Keratinocyte (primary cell): ENCODE data around the gene ALOXE3. TPM values are rescaled to one million over a fixed set of nuclear protein-coding genes. Genes with fewer than 3 reads are reported as not detected.

Experiments used
- DNase-seq: peaks from one replicate; pipeline ENCODE4 v3.0.0-alpha.2; 2011; ENCODE audit warnings: low read depth, missing footprints, low spot score
- FAIRE-seq: peaks from 2 replicates; lab custom pipeline; 2011; peaks lifted over from hg19 to GRCh38; lab: Jason Lieb, UNC
- H2AFZ ChIP-seq: 2 replicates; pipeline ENCODE4 v1.6.0; 2012; ENCODE audit warnings: low read length, control low read depth, inconsistent platforms; ENCODE audit not compliant: control insufficient read depth
- H3K27ac ChIP-seq: 2 replicates; pipeline ENCODE4 v1.5.1; 2011; ENCODE audit warnings: low read length; ENCODE audit not compliant: control insufficient read depth, insufficient read depth
- H3K27me3 ChIP-seq: 3 replicates; pipeline ENCODE4 v1.6.0; 2011; ENCODE audit warnings: low read length; ENCODE audit not compliant: control insufficient read depth, insufficient read depth; ENCODE audit errors: extremely low read depth
- H3K36me3 ChIP-seq, 2 experiments: 2 replicates in 1 of 2; 3 replicates in 1 of 2; pipeline ENCODE4 v1.5.1; 2011; ENCODE audit warnings: low read length in 2 of 2, mild to moderate bottlenecking in 1 of 2; ENCODE audit not compliant: control insufficient read depth in 2 of 2, insufficient read depth in 2 of 2; ENCODE audit errors: extremely low read depth in 1 of 2
- H3K4me1 ChIP-seq: 3 replicates; pipeline ENCODE4 v1.5.1; 2011; ENCODE audit warnings: low read length; ENCODE audit not compliant: control insufficient read depth, insufficient read depth; ENCODE audit errors: extremely low read depth
- H3K4me2 ChIP-seq: 3 replicates; pipeline ENCODE4 v1.6.0; 2011; ENCODE audit warnings: low read depth, low read length; ENCODE audit not compliant: control insufficient read depth, insufficient read depth; ENCODE audit errors: extremely low read depth
- H3K4me3 ChIP-seq, 3 experiments: fragments of 200-600 bp in 1 of 3; sonication (generic) in 1 of 3; 2 replicates in 2 of 3; 3 replicates in 1 of 3; pipeline ENCODE4 v1.5.1; 2011 to 2016; ENCODE audit warnings: low read length in 3 of 3, mild to moderate bottlenecking in 3 of 3, control low read depth in 2 of 3, inconsistent platforms in 1 of 3, low read depth in 1 of 3, mixed read lengths in 1 of 3, mixed run types in 1 of 3, moderate library complexity in 1 of 3; ENCODE audit not compliant: control insufficient read depth in 2 of 3, insufficient read depth in 2 of 3; ENCODE audit errors: extremely low read depth in 1 of 3
- H3K79me2 ChIP-seq: 2 replicates; pipeline ENCODE4 v1.6.0; 2012; ENCODE audit warnings: low read length; ENCODE audit not compliant: control insufficient read depth, insufficient read depth
- H3K9ac ChIP-seq: 3 replicates; pipeline ENCODE4 v1.6.0; 2011; ENCODE audit warnings: low read length; ENCODE audit not compliant: control insufficient read depth, insufficient read depth; ENCODE audit errors: extremely low read depth
- H3K9me1 ChIP-seq: 3 replicates; pipeline ENCODE4 v1.6.0; 2011; ENCODE audit warnings: low read length; ENCODE audit not compliant: control insufficient read depth, insufficient read depth; ENCODE audit errors: extremely low read depth
- H3K9me3 ChIP-seq: 2 replicates; pipeline ENCODE4 v1.5.1; 2012; ENCODE audit warnings: low read depth, low read length; ENCODE audit not compliant: control insufficient read depth
- H4K20me1 ChIP-seq: 3 replicates; pipeline ENCODE4 v1.6.0; 2011; ENCODE audit warnings: low read length; ENCODE audit not compliant: control insufficient read depth, insufficient read depth; ENCODE audit errors: extremely low read depth
- EZH2 ChIP-seq: IDR thresholded peaks from one replicate; pipeline ENCODE4 v1.6.1; 2012; ENCODE audit warnings: inconsistent platforms, mild to moderate bottlenecking, low read length, moderate library complexity
- dilution Hi-C: fragments of 300-500 bp; cut with MboI; formaldehyde crosslinking; loops from one replicate; pipeline ENCODE4 v1.7.0; 2020; ENCODE audit warnings: low sequenced_read_pairs; ENCODE audit not compliant: extremely low pct_ligation_motif_present
- polyA plus RNA-seq, 5 experiments: library from polyadenylated mRNA; depleted of rRNA in 3 of 5; stranded (reverse) in 3 of 5; stranded (forward) in 1 of 5; unstranded in 1 of 5; fragments of >200 nt; gene quantifications; 1 replicate in 1 of 5; 2 replicates in 3 of 5; 3 replicates in 1 of 5; pipeline versions ENCODE4 v1.2.1 to v1.2.3, GENCODE V29; 2011 to 2012; ENCODE audit warnings: missing spikeins in 2 of 5, low read depth in 1 of 5, low replicate concordance in 1 of 5
- TF ChIP-seq, protein P1 (sequence below), 3 experiments: IDR thresholded peaks in 1 of 3; conservative IDR thresholded peaks in 1 of 3; optimal IDR thresholded peaks in 1 of 3; 2 replicates in 2 of 3; 3 replicates in 1 of 3; pipeline versions ENCODE3 to v1.5.1; 2011; ENCODE audit warnings: low read length in 3 of 3, mild to moderate bottlenecking in 3 of 3, moderate library complexity in 2 of 3, control low read depth in 1 of 3, inconsistent platforms in 1 of 3; ENCODE audit not compliant: insufficient read depth in 2 of 3; ENCODE audit errors: extremely low read depth in 1 of 3

ALOXE3 gene
- polyA plus RNA-seq, 1 donor (not counting 4 experiments of a cell fraction or from before 2014, with no cell fraction given), result 2.7 TPM

DNA sequence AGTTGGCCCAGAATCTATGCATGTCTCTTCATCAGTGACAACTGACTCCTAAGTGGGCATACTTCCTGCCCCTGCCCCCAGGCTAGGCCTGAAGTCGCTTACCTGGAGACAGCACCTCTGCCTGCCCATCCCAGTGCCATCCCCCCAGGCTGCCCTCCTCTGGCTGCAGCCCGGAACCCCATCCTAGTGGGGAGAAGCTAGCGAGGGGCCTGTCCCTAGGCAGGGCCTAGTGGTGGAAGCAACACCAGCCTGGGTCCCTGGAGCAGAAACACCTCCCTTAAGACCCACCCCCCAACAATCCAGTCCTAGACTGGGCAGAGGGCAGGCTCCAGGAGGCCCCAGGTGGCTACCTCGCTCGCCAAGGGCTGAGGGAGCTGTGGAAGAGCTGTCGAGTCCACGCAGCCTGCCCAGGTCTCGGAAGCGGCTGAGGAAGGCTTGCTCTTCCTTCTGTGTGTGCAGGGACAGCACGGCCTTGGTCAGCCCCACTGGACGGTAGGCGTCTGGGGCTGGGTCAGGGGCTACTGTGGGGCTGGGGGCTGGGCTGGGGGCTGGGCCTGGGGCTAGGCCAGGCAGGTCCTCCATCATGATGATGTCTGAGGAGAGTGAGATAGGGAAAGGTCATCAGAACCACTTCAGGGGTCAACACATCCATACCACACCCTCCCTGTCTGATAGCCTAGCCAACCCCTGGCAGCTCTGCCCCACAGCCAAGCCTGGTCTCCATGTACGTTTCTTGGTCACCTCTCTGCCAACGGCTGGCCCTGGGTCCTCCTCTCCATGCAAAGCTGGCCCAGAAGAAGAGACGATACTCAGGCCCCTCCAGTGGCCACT is 26.3 kb upstream of the ALOXE3 start:
- Histone ChIP-seq H2AFZ (no peak overlapping the region), H3K9me1 (no peaks in the 10 kb centered on the region), H3K79me2 (peaks cover 2% of the 10 kb centered on the region), H3K4me3 (no peak overlapping the region), H3K27ac (no peak overlapping the region), H3K4me2 (no peak overlapping the region), H3K36me3 (peaks cover 72 to 77% of the 10 kb centered on the region in 2 experiments), H3K9me3 (no peaks in the 10 kb centered on the region), H3K27me3 (no peaks in the 10 kb centered on the region), H4K20me1 (peaks cover 7% of the 10 kb centered on the region), H3K9ac (no peak overlapping the region), H3K4me1 (peaks cover 1% of the 10 kb centered on the region)
- DNase-seq (no peak), FAIRE-seq (no peak)
- dilution Hi-C loops, result no loop called here
- TF ChIP-seq, protein P1, sequence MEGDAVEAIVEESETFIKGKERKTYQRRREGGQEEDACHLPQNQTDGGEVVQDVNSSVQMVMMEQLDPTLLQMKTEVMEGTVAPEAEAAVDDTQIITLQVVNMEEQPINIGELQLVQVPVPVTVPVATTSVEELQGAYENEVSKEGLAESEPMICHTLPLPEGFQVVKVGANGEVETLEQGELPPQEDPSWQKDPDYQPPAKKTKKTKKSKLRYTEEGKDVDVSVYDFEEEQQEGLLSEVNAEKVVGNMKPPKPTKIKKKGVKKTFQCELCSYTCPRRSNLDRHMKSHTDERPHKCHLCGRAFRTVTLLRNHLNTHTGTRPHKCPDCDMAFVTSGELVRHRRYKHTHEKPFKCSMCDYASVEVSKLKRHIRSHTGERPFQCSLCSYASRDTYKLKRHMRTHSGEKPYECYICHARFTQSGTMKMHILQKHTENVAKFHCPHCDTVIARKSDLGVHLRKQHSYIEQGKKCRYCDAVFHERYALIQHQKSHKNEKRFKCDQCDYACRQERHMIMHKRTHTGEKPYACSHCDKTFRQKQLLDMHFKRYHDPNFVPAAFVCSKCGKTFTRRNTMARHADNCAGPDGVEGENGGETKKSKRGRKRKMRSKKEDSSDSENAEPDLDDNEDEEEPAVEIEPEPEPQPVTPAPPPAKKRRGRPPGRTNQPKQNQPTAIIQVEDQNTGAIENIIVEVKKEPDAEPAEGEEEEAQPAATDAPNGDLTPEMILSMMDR (optimal IDR thresholded peaks at IDR 0.05 in 1 of 3, IDR thresholded peaks at IDR 0.05 in 1 of 3, conservative IDR thresholded peaks at IDR 0.05 in 1 of 3; ENCODE audit: extremely low read depth in 1 of 3, insufficient read depth in 2 of 3, low read length in 3 of 3), result no peak
- no peak for TF ChIP-seq EZH2

DNA sequence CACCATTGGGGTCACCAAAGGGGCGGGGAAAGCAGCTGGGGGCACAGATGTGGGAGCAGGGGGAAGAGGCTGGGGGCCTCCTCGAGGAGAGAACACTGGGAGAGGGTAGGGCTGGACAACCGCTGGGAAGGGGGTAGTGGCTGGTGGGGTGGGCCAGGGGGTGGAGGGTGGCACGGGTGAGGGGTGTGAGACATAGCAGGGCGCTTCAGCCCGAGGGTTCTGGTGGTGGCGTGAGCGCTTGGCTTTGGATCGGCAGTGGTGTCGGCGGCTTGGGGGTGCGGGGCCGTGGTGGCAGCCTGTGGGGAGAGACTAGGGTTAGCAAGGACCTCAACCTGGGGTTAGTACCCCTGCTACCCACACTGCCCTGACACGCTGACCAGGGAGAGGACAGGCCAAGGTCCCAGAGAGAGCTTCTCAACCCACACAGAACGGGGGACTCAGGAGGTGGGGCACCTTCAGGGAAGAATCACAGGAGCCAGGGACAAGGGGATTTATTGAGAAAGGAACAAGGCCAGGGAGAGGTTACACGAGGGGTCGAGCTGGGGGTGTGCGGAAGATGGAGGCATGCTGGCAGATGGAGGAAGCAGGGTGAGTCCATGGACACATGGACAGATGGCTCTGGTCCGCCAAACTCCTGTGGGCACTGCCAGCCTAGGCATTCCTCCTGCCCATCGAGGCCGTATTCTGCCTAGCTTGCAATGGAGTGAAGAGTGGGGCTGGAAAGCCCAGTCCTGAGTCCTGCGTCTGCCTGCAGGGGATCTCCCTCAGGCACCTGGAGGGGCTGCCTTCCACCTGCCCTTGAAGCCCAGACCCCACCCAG is 25.5 kb upstream of the ALOXE3 start:
- no peaks in the 10 kb centered on the region for H3K9me3 ChIP-seq
- no peaks in the 10 kb centered on the region for H3K9me1 ChIP-seq
- FAIRE-seq, result no peak
- no peak for DNase-seq
- no peak overlapping the region for H3K27ac ChIP-seq
- H3K36me3 ChIP-seq, result peaks cover 66 to 74% of the 10 kb centered on the region in 2 experiments
- H3K4me3 ChIP-seq, result no peak overlapping the region
- no peak overlapping the region for H3K4me2 ChIP-seq
- peaks cover 6% of the 10 kb centered on the region for H3K4me1 ChIP-seq
- no peak overlapping the region for H2AFZ ChIP-seq
- peaks cover 1% of the 10 kb centered on the region for H3K79me2 ChIP-seq
- TF ChIP-seq, protein P1 (optimal IDR thresholded peaks at IDR 0.05 in 1 of 3, IDR thresholded peaks at IDR 0.05 in 1 of 3, conservative IDR thresholded peaks at IDR 0.05 in 1 of 3; ENCODE audit: extremely low read depth in 1 of 3, insufficient read depth in 2 of 3, low read length in 3 of 3), result no peak
- no peak for TF ChIP-seq EZH2
- no peaks in the 10 kb centered on the region for H3K27me3 ChIP-seq
- dilution Hi-C loops, result no loop called here
- H3K9ac ChIP-seq, result no peak overlapping the region
- H4K20me1 ChIP-seq, result peaks cover 11% of the 10 kb centered on the region
